ENCODE results near the gene CYBC1. TPM values are rescaled to one million over a fixed set of nuclear protein-coding genes. Genes with fewer than 3 reads are reported as not detected.

Gene CYBC1
- total and polyA plus RNA-seq, 2 donors (not counting 1 experiment from before 2014, with no cell fraction given): 328 to 569 TPM

- Mint-ChIP-seq H3K27ac (peak overlapping the region; percentile 59), H3K4me3 (no peak overlapping the region)
- no peak for ATAC-seq (ENCODE audit: low read depth)
Observed at GRCh38 chr17:82446124-82446523, 4.4 kb downstream of the CYBC1 start.

More at GRCh38 chr17:82446124-82446523, 4.4 kb downstream of the CYBC1 start:
- no peak for DNase-seq
- ChIA-PET POLR2A (interaction anchor here (0.6 to 2.3 kb wide), 2 partner anchors 12 to 85 kb away, joined by 3 to 5 read pairs; no protein-coding TSS in a partner anchor), CTCF (interaction anchor here (1.2 kb wide), 1 partner anchor 12 kb away, joined by 3 read pairs; no protein-coding TSS in a partner anchor)
- Histone ChIP-seq H3K27ac (ENCODE audit: low read length in 2 of 2) (peak overlapping the region in 1 of 2 donors; percentile 69), H4K20me1 (ENCODE audit: control insufficient read depth, insufficient read depth, low read length, poor library complexity, severe bottlenecking) (peaks cover 57% of the 10 kb centered on the region), H3K79me2 (ENCODE audit: control insufficient read depth, insufficient read depth, low read length) (peaks cover 78% of the 10 kb centered on the region), H3K36me3 (replicated peaks in 1 of 2; ENCODE audit: control extremely low read depth in 1 of 2, control insufficient read depth in 1 of 2, extremely low read depth in 1 of 2, insufficient read depth in 2 of 2, low read length in 1 of 2) (peaks cover 1 to 64% of the 10 kb centered on the region in 2 experiments), H3K9me3 (ENCODE audit: control extremely low read depth in 1 of 3, control insufficient read depth in 2 of 3, insufficient read depth in 1 of 3, low read length in 2 of 3) (no peaks in the 10 kb centered on the region), H2AFZ (ENCODE audit: insufficient read depth, low read depth, low read length, poor library complexity, severe bottlenecking) (no peak overlapping the region), H3K9ac (ENCODE audit: low read length) (no peak overlapping the region), H3K4me3 (ENCODE audit: control extremely low read depth in 1 of 5, extremely low read depth in 1 of 5, insufficient read depth in 1 of 5, low read depth in 2 of 5, low read length in 4 of 5) (no peak overlapping the region), H3K4me1 (ENCODE audit: control insufficient read depth in 2 of 2, insufficient read depth in 2 of 2, low read length in 2 of 2) (peaks cover 13 to 65% of the 10 kb centered on the region in 2 donors), H3K4me2 (replicated peaks; ENCODE audit: low read depth, low read length, poor library complexity, severe bottlenecking) (no peak overlapping the region), H3K27me3 (replicated peaks in 1 of 4; ENCODE audit: control extremely low read depth in 1 of 4, control insufficient read depth in 3 of 4, insufficient read depth in 4 of 4, low read length in 3 of 4) (no peaks in the 10 kb centered on the region)
- no peaks in the 10 kb centered on the region for H3K9me3 Mint-ChIP-seq (ENCODE audit: insufficient read depth)
- peaks cover 50% of the 10 kb centered on the region for H3K4me1 Mint-ChIP-seq
- intact Hi-C loops (cut with micrococcal nuclease): no loop called here
- TF ChIP-seq EZH2 (IDR thresholded peaks at IDR 0.05; ENCODE audit: borderline replicate concordance, insufficient read depth, low read depth, low read length, poor library complexity, severe bottlenecking) (no peak), CTCF (IDR thresholded peaks at IDR 0.05) (no peak)
- over 99% methylated on average over 15 of the region's 15 CpGs for WGBS (ENCODE audit: insufficient coverage)
- H3K27me3 Mint-ChIP-seq: no peaks in the 10 kb centered on the region

Data from B cell (primary cell).